NCI-H2029 treated with DMSO at 0.1 percent for 48 hours (cell line): ENCODE measurements around the gene ATRX.
"Not testable (repeated sequence)": the region's sequence is repeated elsewhere in the genome, so short reads cannot be mapped to it uniquely, and the experiment has no call there.

Source experiments
- DNase-seq: peaks from one replicate; lab custom pipeline; 2025; lab: John Stamatoyannopoulos, UW

ATRX gene, protein sequence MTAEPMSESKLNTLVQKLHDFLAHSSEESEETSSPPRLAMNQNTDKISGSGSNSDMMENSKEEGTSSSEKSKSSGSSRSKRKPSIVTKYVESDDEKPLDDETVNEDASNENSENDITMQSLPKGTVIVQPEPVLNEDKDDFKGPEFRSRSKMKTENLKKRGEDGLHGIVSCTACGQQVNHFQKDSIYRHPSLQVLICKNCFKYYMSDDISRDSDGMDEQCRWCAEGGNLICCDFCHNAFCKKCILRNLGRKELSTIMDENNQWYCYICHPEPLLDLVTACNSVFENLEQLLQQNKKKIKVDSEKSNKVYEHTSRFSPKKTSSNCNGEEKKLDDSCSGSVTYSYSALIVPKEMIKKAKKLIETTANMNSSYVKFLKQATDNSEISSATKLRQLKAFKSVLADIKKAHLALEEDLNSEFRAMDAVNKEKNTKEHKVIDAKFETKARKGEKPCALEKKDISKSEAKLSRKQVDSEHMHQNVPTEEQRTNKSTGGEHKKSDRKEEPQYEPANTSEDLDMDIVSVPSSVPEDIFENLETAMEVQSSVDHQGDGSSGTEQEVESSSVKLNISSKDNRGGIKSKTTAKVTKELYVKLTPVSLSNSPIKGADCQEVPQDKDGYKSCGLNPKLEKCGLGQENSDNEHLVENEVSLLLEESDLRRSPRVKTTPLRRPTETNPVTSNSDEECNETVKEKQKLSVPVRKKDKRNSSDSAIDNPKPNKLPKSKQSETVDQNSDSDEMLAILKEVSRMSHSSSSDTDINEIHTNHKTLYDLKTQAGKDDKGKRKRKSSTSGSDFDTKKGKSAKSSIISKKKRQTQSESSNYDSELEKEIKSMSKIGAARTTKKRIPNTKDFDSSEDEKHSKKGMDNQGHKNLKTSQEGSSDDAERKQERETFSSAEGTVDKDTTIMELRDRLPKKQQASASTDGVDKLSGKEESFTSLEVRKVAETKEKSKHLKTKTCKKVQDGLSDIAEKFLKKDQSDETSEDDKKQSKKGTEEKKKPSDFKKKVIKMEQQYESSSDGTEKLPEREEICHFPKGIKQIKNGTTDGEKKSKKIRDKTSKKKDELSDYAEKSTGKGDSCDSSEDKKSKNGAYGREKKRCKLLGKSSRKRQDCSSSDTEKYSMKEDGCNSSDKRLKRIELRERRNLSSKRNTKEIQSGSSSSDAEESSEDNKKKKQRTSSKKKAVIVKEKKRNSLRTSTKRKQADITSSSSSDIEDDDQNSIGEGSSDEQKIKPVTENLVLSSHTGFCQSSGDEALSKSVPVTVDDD (N-terminal part only)

DNA sequence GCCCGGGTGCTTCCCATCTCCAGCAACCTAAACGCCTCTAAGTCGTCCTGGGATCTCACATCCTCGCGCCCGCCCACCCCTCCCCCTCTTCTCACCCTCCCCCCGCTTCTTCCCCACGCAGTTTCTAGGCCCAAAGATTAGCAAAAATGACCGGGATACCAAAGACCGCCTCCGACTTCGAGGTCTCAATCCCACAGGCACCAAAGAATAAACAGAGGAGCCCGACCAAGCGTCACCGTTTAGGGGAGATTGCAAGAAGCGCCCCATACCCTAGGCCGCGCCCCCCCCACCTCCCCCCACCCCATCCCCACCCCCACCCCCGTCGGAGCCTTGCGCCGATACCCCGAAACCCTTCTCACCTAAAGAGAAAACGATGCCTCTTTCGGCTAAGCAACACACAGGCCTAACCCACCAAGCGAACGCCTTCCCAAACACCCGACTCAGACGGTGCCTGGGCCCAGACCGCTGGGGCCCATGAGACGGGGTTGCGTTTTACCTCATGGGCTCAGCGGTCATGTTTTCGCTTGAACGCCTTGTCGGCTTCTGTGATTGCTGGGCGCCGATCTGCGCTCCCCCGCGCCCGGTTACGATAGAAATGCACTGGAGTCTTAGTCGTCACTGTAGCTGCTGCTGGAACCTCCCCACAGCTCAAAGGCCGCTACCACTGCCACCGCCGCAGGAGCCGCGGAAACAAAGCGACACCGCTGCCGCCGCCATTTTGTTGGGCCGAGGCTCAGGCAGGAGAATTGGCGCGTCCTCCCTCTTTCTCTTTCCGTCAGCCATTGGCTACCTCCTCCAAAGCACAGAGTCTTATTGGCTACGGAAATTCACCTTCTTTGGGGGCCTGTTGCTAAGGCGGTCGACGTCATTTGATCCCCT is at the start of gene ATRX:
ATRX (minus strand) TSS at position 731 of the 879 bp plus-strand sequence; CDS start at position 516, 215 bp downstream.
- DNase-seq: peak; percentile 65

DNA sequence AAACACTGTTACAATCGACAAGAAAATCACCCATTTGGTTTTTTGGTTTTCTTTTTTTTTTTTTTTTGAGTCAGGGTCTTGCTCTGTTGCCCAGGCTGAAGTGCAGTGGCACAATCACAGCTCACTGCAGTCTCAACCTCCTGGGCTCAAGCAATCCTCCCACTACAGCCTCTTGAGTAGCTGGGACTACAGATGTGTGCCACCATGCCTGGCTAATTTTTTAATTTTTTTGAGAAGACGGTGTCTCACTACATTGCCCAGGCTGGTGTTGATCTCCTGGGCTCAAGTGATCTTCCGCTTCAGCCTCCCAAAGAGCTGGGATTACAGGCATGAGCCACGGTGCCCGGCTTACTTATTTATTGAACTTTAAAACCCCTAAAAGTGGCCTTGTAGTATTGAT is 45.5 kb upstream of the ATRX start:
- DNase-seq: not testable (repeated sequence)

DNA sequence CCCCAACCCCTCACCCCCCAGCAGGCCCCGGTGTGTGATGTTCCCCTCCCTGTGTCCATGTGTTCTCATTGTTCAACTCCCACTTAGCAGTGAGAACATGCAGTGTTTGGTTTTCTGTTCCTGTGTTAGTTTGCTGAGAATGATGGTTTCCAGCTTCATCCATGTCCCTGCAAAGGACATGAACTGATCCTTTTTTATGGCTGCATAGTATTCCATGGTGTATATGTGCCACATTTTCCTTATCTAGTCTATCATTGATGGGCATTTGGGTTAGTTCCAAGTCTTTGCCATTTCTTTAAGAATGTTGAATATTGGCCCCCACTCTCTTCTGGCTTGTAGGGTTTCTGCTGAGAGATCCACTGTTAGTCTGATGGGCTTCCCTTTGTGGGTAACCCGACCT is 36.0 kb upstream of the ATRX start:
- DNase-seq: not testable (repeated sequence)

DNA sequence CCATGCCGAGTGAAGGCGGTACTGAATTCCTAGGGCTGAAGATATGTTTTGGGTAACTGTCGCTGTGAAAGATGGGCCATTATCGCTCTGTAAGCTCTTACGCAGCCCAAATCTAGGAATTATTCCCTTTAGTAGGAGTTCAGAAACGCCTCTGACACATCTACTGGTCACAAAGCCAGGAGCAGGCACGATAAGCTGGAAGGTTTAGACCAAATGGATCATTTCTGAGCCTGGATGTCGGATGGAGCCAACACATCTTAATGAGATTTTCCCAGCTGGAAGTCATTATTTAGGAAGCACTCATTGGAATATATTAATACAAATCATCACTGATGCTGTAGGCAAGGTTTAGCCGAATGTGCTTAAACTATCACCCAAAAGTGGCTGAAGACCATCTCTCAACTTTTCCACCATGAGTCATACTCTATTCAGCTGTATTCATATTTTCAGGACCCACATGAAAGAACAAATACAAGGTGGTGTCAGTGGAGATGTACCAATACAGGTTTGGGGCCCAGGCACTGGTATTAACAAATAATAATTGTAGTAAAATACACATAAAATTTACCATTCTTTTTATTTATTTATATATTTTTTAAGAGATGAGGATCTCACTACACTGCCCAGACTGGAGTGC is 34.2 kb upstream of the ATRX start:
- DNase-seq: no peak

DNA sequence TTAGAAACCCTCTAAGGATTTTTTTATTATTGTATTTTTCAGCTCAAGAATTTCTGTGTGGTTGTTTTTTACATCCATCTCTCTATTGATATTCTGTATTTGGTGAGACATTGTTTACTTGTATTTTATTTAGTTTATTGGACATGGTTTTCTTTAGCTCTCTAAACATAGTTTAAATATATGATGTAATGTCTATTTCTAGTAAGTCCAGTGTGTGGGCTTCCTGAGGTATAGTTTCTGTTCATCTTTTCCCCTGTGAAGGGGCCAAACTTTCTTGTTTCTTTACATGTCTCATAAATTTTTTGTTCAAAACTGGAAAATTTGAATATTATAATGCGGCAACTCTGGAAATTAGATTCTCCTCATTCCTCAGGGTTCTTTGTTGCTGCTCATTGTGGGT is 28.2 kb upstream of the ATRX start:
- DNase-seq: no peak

DNA sequence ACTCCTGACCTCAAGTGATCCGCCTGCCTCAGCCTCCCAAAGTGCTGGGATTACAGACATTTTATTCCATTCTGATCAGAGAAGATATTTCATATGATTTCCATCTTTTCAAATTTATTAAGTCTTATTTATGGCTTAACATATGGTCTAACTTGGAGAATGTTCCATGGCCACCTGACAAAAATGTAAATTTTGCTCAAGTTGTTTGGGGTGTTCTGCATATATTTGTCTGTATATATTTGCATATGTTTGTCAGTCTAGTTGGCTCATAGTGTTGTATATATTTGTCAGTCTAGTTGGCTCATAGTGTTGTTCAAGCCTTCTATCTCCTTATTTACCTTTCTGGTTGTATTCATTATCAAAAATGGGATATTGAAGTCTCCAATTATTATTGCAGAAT is 16.2 kb upstream of the ATRX start:
- DNase-seq: no peak

DNA sequence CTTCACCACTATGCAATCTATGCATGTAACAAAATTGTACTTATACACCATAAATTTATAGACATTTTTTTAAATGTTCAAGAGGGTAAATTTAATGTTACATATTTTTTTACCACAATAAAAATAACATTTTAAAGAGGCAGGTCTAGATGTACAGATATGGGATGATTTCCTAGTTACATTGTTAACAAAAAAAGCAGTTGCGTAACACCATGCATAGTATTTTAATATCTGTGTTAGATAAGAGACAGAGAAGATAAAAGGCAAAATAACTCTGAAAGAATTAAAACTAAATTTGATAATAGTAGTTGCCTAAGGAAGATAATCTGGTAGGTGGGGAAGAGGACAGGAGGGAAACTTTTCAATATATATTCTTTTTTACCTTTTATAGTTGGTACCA is 9.1 kb upstream of the ATRX start:
- DNase-seq: no peak

DNA sequence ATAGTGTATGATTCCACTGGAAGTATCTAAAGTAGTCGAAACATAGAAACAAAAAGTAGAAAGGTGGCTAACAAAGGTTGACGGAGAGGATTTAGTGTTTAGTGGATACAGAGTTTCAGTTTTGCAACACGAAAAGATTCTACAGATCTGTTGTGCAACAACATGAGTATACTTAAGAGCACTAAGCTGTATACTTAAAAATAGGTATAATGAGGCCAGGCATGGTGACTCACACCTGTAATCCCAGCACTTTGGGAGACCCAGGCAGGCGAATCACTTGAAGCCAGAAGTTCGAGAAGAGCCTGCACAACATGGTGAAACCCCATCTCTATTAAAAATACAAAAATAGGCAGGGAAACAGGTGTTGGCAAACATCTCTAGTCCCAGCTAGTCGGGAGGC is 7.9 kb upstream of the ATRX start:
- no peak for DNase-seq

DNA sequence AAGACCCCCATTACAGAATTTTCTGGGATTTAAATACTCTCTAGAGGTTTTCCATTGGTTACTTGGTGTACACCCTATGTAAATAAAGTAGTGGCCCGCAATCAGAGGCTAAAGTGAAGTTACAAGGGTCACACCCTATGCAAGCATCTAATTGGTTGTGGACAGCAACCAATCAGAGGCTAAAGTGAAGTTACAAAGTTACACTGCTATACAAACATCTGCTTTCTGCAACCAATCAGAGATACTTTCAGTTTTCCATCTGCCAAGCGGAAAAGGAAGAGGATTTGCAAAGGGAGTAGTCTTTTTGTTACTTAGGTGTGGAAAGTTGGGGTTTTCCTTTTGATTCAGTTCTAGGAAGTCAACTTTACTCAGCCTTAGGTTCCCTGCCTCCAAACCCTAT is 2.0 kb upstream of the ATRX start:
- no peak for DNase-seq

DNA sequence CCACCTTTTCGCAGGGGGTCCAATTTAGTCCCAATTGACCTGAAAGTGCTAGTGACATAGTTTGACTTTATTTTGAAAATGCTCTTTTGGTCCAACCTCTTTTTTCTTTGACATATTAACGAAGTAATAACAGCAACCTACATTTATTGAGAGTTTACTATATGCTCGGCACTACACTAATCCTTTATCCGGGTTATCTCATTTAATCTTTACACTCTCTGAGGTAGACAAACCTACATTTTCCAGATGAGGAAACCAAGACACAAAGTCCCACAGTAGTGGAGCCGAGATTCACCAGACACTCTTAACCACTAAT is 307 bp upstream of the ATRX start:
- DNase-seq: no peak

DNA sequence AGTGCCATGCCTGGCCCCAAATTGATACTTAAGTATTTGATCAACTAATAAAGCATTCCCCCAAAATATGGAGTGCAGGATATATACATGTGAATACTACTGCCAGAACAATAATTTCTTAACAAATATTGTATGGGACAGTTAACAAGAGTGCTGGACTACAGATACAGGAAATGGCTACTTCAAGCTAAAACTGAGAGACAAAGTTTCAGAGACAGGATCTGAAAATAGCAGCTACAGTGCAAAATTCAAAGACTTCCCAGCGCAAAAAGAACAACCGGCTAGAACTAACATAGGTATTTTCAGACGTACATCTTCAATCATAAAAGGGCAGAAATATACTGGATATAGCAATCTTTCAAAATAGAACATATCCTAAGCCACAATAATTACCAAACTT is 6.3 kb downstream of the ATRX start:
- no peak for DNase-seq

DNA sequence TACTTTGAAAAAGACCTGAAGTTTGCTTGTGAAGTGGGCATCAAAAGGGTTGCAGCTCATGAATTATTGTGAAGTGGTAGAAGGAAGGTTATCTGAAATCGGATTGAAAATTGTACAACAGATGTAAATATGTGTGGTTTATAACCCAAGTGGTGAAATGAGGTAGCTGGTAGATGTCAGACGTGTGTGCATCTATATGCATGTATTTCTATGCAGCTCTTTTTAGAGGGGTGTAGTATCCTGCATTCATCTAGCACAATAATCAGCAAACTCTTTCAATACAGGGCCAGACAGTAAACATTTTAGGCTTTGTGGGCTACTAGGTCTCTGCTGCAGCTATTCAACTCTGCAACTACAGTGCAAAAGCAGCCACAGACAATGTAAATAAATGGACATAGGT is 9.4 kb downstream of the ATRX start:
- no peak for DNase-seq

DNA sequence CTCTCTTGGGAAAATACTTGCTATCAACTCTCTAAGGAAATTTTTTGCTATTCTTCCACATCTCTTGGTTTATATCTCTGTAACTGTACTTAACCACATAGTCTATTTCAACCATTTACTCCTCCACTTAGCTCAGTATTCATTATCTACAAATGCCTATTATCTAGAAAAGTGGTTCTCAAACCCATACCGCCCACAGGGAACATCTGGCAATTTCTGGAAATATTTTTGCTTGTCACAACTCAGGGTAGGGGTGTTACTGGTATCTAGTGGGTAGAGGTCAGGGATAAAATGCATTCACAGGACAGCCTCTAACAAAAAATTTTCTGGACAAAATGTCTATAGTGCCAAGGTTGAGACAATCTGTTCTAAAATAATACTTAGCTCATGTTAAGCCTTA is 14.4 kb downstream of the ATRX start:
- DNase-seq: no peak

DNA sequence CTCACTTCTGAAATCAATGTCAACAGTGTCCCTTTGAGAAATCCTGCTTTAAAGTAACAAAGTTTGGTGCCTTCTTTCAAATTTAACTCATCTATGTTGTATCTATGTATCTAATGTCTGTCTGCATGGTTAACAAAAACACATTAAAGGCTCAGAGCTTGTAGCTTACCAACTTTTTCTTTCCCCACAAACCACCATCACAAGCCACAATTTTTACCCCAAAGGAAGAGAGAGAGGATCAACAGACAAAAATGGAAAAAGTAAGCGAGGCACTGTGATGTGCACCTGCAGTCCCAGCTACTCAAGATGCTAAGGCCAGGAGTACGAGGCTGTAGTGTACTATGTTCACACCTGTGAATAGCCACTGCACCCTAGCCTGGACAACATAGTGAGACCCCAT is 17.2 kb downstream of the ATRX start:
- no peak for DNase-seq

DNA sequence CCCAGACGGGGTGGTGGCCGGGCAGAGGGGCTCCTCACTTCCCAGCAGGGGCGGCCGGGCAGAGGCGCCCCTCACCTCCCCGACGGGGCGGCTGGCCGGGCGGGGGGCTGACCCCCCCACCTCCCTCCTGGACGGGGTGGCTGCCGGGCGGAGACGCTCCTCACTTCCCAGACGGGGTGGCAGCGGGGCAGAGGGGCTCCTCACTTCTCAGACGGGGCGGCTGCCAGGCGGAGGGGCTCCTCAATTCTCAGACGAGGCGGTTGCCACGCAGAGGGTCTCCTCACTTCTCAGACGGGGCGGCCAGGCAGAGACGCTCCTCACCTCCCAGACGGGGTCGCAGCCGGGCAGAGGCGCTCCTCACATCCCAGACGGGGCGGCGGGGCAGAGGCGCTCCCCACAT is 19.8 kb downstream of the ATRX start:
- not testable (repeated sequence) for DNase-seq

DNA sequence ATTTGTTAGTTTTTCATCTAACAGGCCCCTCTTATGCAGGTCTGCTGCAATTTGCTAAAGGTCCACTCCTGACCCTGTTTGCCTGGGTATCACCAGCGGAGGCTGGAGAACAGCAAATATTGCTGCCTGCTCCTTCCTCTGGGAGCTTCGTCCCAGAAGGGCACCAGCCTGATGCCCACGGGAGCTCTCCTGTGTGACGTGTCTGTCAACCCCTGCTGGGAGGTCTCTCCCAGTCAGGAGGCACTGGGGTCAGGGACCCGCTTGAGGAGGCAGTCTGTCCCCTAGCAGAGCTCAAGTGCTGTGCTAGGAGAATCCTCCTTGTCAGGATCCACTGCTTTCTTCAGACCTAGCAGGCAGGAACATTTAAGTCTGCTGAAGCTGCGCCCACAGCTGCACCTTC is 30.5 kb downstream of the ATRX start:
- no peak for DNase-seq

DNA sequence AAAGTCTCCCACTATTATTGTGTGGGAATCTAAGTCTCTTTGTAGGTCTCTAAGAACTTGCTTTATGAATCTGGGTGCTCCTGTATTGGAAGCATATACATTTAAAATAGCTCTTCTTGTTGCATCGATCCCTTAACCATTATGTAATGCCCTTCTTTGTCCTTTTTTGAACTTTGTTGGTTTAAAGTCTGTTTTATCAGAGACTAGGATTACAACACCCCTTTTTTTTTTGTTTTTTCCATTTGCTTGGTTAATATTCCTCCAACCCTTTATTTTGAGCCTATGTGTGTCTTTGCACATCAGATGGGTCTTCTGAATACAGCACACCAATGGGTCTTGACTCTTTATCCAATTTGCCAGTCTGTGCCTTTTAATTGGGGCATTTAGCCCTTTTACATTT is 32.1 kb downstream of the ATRX start:
- not testable (repeated sequence) for DNase-seq

DNA sequence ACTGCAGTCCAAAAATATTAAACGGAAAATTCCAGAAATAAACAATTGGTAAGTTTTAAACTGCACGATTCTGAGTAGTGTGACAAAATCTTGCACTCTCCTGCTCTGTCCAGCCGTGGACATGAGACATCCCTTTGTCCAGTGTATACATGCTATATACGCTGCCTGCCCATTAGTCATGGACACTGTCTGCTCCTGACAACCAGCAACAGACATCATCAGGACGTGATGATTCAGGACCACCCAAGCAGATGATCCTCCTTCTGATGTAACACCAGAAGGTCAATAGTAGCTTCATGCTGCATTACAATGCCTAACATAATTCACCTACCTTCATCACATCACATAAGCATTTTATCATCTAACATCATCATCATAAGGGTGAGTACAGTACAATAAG is 36.3 kb downstream of the ATRX start:
- no peak for DNase-seq

DNA sequence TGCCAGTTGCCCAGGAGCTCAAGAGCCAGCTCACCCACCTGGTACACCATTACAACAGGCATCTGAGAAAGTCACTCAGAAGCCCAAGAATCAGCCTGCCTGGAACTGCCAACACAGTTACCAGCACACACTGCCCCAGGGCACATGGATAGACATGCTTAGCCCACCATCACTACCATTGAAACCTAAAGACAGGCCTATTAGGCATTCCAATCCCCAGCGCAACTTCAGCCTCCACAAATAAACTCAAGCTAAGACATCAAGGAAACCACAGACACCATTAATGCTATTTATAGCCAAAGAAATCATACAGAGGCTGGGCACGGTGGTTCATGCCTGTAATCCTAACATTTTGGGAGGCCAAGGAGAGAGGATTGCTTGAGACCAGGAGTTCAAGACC is 42.3 kb downstream of the ATRX start:
- DNase-seq: no peak

DNA sequence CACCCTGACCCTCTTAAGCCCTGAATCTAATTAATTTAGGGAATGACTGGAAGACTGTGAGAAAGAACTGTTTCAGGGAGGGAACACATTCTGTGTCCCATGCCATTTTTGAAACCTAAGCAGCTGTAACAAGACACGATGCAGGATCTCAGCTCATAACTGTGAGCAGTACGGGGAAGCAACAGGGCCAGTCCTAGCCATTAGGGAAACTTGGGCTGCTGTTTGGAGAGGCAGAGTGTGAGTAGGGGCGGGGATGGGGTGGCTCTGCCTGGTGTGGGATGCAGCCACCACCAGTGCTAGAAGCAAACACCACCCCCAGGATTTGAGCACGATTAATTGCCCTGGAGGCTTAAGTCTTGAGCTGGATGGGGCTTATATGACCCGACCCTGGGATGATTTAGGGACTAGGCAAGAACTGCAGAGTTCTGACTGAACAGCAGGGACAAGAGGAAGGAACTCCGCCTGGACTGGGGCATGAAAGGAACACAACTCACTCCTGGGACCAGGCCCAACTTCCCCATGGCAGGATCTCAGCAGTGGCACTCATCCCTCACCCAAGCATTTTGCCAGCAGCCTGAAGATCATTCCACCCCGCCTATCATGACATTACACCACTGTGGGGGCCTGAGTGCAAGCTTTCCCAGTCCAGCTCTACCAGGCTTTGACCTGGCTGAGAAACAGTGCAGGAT is 43.1 kb downstream of the ATRX start:
- DNase-seq: no peak
